Left lung (tissue), 10 donors: ENCODE results near the gene TBX4. TPM values are rescaled to one million over a fixed set of nuclear protein-coding genes. Genes with fewer than 3 reads are reported as not detected.
A peak's percentile ranks its signal among the peaks of the same experiment; 100 is the strongest.

Experiments used
- ATAC-seq: fragments of 200-7000 bp; cut with Tn5 transposase; one replicate; pipeline ENCODE4 v1.9.1; 2020; ENCODE audit warnings: moderate library complexity
- DNase-seq, 4 donors: peaks; one replicate each; pipeline ENCODE4 v3.0.0-alpha.2; 2013 to 2020
- H3K27ac ChIP-seq, 2 donors: fragments of 200-600 bp; sonication (generic) in 1 of 2; one replicate each; pipeline versions ENCODE4 v1.5.0 to v1.8.0; 2020 to 2021
- H3K27me3 ChIP-seq, 2 donors: fragments of 200-600 bp; sonication (generic) in 1 of 2; one replicate each; pipeline versions ENCODE4 v1.5.0 to v1.8.0; 2020 to 2021
- H3K36me3 ChIP-seq, 2 donors: fragments of 200-600 bp; sonication (generic) in 1 of 2; one replicate each; pipeline versions ENCODE4 v1.5.0 to v1.8.0; 2020 to 2021
- H3K4me1 ChIP-seq, 2 donors: fragments of 200-600 bp; one replicate each; pipeline ENCODE4 v1.8.0; 2021
- H3K4me3 ChIP-seq, 2 donors: fragments of 200-600 bp; sonication (generic) in 1 of 2; one replicate each; pipeline versions ENCODE4 v1.5.0 to v1.8.0; 2020 to 2021; ENCODE audit warnings: mild to moderate bottlenecking in 1 of 2
- H3K9me3 ChIP-seq, 2 donors: fragments of 200-600 bp; sonication (generic) in 1 of 2; one replicate each; pipeline versions ENCODE4 v1.5.0 to v1.8.0; 2020 to 2021
- intact Hi-C, 2 donors: fragments of 100-400 bp; cut with DNase I; formaldehyde crosslinking; loops; one replicate each; pipeline versions ENCODE4 v1.11.2 to v1.14.2; 2022
- polyA plus RNA-seq, 6 donors: library from polyadenylated mRNA; unstranded; fragments of 120-200 nt; gene quantifications; one replicate each; pipeline ENCODE4 v1.2.1, GENCODE V29; 2013; ENCODE audit not compliant: insufficient read length in 6 of 6
- total RNA-seq, 2 donors: library from RNA; stranded (reverse); fragmentation: NEBNext Ultra II Directional; extraction: Animal tissue kit (Norgen Biotek cat#: 25700); gene quantifications; one replicate each; pipeline ENCODE4 v1.2.1, GENCODE V29; 2021
- TF ChIP-seq, protein P1 (sequence below), 2 donors: fragments of 200-600 bp; sonication (generic) in 1 of 2; IDR thresholded peaks; one replicate each; pipeline versions ENCODE4 v1.5.0 to v1.8.0; 2021; ENCODE audit warnings: antibody characterized with exemption in 2 of 2
- donor health status: DM: no; HTN: yes; CAD: no.
- donor health status: DM: no; HTN: no; CAD: no.

TBX4 gene
- total and polyA plus RNA-seq, 8 donors, result 21.2 to 190 (median 162) TPM

GRCh38 chr17:61451538-61452300 lies 503 bp upstream of the TBX4 start:
- peak overlapping the region; percentile 30 to 35 for H3K4me3 ChIP-seq
- H3K4me1 ChIP-seq, result peaks cover 11 to 14% of the 10 kb centered on the region in 2 donors
- intact Hi-C loops, result no loop called here
- H3K27ac ChIP-seq, result peak overlapping the region; percentile 75 to 86
- no peaks in the 10 kb centered on the region for H3K9me3 ChIP-seq
- ATAC-seq (peak; percentile 67), DNase-seq (peak in 2 of 4 donors; percentile 63 to 78)
- peaks cover 57 to 100% of the 10 kb centered on the region in 2 donors for H3K27me3 ChIP-seq
- H3K36me3 ChIP-seq, result no peaks in the 10 kb centered on the region
- TF ChIP-seq, protein P1, sequence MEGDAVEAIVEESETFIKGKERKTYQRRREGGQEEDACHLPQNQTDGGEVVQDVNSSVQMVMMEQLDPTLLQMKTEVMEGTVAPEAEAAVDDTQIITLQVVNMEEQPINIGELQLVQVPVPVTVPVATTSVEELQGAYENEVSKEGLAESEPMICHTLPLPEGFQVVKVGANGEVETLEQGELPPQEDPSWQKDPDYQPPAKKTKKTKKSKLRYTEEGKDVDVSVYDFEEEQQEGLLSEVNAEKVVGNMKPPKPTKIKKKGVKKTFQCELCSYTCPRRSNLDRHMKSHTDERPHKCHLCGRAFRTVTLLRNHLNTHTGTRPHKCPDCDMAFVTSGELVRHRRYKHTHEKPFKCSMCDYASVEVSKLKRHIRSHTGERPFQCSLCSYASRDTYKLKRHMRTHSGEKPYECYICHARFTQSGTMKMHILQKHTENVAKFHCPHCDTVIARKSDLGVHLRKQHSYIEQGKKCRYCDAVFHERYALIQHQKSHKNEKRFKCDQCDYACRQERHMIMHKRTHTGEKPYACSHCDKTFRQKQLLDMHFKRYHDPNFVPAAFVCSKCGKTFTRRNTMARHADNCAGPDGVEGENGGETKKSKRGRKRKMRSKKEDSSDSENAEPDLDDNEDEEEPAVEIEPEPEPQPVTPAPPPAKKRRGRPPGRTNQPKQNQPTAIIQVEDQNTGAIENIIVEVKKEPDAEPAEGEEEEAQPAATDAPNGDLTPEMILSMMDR (IDR thresholded peaks at IDR 0.05), result no peak

DNA sequence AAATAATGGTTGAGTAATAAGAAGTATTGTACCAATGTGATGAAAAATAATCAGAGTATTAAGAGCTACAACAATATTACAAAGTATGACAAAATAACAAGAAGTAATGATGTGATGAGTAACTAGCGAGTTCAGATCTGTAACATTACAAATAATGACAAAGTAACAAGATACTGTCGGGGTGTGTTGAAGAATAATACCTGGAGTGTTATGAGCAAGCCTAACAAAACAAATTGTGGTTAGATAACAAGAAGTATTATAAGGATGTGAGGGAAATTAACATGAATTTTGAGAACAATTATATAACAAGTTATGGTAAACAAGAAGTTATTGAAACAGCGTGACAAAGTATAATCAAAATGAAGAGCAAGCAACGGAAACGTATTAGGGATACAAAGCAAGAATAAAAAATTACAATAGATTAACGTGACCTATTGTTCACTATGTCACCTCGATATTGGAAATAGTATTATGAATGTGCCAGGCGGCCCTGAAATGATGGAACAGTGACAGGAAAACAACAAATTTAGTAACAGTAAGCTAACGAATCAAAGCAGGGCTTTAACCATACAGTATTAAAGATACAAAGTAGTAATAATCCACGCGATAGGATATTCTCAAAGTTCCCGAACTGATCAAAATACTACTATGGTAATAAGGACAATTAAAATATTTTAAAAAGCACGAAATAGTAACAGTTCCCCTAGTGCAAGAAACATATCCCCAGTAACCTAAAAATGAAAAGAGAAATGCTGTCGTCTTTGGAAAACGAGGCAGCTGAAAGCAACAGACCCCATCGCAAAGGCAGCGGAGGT lies 1.6 kb downstream of the TBX4 start:
- ATAC-seq, result no peak
- Histone ChIP-seq H3K4me3 (peak overlapping the region; percentile 33 to 35), H3K4me1 (peaks cover 11 to 19% of the 10 kb centered on the region in 2 donors), H3K9me3 (no peaks in the 10 kb centered on the region), H3K36me3 (no peaks in the 10 kb centered on the region), H3K27ac (peak overlapping the region; percentile 70 to 86), H3K27me3 (peaks cover 75 to 100% of the 10 kb centered on the region in 2 donors)
- DNase-seq, result no peak
- intact Hi-C loops, result no loop called here
- TF ChIP-seq, protein P1 (IDR thresholded peaks at IDR 0.05), result no peak

DNA sequence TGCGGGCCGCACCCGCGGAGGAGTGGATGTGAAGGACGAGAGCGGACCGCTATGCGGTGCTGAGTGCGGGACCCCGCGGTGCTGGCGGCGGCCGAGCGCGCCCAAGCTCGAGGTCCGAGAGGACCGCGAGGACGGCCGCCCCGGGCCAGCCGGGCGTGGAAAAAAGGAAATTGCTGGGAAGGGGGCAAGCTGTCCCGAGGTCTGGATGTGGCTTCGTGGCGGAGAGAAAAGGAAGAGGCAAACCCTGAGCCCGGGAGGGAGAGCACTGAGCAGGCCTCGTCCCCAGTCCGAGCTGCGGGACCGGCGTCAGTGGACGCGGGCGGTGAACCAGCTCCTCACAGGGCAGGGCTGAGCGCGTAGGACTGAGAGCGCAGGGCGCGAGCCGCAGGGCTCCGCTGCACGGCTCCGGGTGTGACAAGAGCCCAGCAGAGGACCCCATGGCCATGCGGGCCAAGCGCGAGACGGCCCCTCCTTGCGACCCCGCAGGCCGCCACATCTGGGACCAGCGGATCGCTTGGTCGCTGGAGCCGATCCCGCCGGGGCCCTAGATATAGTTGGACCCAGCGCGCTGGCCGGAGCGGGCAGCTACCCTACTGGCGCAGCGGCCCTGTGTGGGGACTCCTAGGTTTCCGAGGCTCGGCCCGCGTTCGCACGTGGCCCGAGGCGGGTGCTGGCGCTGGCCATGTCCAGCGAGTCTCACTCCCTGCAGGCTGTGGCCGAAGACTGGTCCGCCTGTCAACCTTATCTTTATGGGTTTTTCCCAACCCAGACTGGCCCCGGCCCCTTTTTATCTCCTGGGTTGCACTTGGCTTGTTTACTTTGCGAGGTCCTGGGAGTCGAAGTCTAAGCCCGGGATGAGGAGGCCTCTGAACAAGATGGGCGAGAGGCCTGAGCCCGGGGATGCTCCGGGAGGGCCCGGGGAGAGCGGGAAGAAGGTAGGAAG lies 2.4 kb downstream of the TBX4 start:
- ATAC-seq (no peak), DNase-seq (peak in 1 of 4 donors; percentile 82)
- H3K9me3 ChIP-seq, result no peaks in the 10 kb centered on the region
- H3K27ac ChIP-seq, result peak overlapping the region; percentile 70 to 86
- intact Hi-C loops, result no loop called here
- TF ChIP-seq, protein P1 (IDR thresholded peaks at IDR 0.05), result no peak
- peaks cover 11 to 19% of the 10 kb centered on the region in 2 donors for H3K4me1 ChIP-seq
- H3K27me3 ChIP-seq, result peaks cover 84 to 100% of the 10 kb centered on the region in 2 donors
- no peaks in the 10 kb centered on the region for H3K36me3 ChIP-seq
- H3K4me3 ChIP-seq, result peak overlapping the region; percentile 33 to 35

GRCh38 chr17:61455324-61456060 lies 3.3 kb downstream of the TBX4 start:
- intact Hi-C loops, result no loop called here
- ATAC-seq (no peak), DNase-seq (no peak)
- peak overlapping the region; percentile 33 to 35 for H3K4me3 ChIP-seq
- peaks cover 88 to 100% of the 10 kb centered on the region in 2 donors for H3K27me3 ChIP-seq
- TF ChIP-seq, protein P1 (IDR thresholded peaks at IDR 0.05), result no peak
- H3K27ac ChIP-seq, result peak overlapping the region; percentile 70 to 86
- no peaks in the 10 kb centered on the region for H3K36me3 ChIP-seq
- peaks cover 11 to 19% of the 10 kb centered on the region in 2 donors for H3K4me1 ChIP-seq
- H3K9me3 ChIP-seq, result no peaks in the 10 kb centered on the region
